GM18508 (cell line): ENCODE results near the gene NOTCH3.

Experiments
- ATAC-seq: cut with Tn5 transposase; IDR thresholded peaks from one replicate; pipeline ENCODE4 v1.9.1; 2021; ENCODE audit warnings: moderate number of reproducible peaks; ENCODE audit not compliant: insufficient read depth, unreplicated experiment

Gene NOTCH3

GRCh38 chr19:15128162-15128770 lies 72.5 kb downstream of the NOTCH3 start:
- no peak for ATAC-seq

- no peak for ATAC-seq
Observed at GRCh38 chr19:15126131-15126910, 74.5 kb downstream of the NOTCH3 start.

- peak; percentile 59 for ATAC-seq
Observed at GRCh38 chr19:15125232-15126067, 75.3 kb downstream of the NOTCH3 start.

- no peak for ATAC-seq
Observed at GRCh38 chr19:15124572-15125231, 76.1 kb downstream of the NOTCH3 start.

GRCh38 chr19:15123900-15124299 lies 76.9 kb downstream of the NOTCH3 start:
- ATAC-seq, result no peak

- ATAC-seq, result no peak
Observed at GRCh38 chr19:15123031-15123890, 77.5 kb downstream of the NOTCH3 start.

GRCh38 chr19:15122331-15123030 lies 78.3 kb downstream of the NOTCH3 start:
- ATAC-seq, result no peak

GRCh38 chr19:15120135-15121026 lies 80.4 kb downstream of the NOTCH3 start:
- ATAC-seq, result no peak

- ATAC-seq, result no peak
Observed at GRCh38 chr19:15118789-15119494, 81.9 kb downstream of the NOTCH3 start.

- no peak for ATAC-seq
Observed at GRCh38 chr19:15118248-15118647, 82.5 kb downstream of the NOTCH3 start.

- ATAC-seq, result no peak
Observed at GRCh38 chr19:15116856-15117255, 83.9 kb downstream of the NOTCH3 start.

GRCh38 chr19:15115762-15116615 lies 84.8 kb downstream of the NOTCH3 start:
- ATAC-seq, result no peak

- no peak for ATAC-seq
Observed at GRCh38 chr19:15115080-15115479, 85.7 kb downstream of the NOTCH3 start.

- no peak for ATAC-seq
Observed at GRCh38 chr19:15114153-15114540, 86.6 kb downstream of the NOTCH3 start.

GRCh38 chr19:15113245-15114152 lies 87.3 kb downstream of the NOTCH3 start:
- ATAC-seq, result no peak

GRCh38 chr19:15112385-15112784 lies 88.4 kb downstream of the NOTCH3 start:
- ATAC-seq, result no peak
